HG03039 (cell line): ENCODE measurements around the gene MCM3AP.

Experiments
- ATAC-seq: cut with Tn5 transposase; IDR thresholded peaks from one replicate; pipeline ENCODE4 v1.9.1; 2021; ENCODE audit warnings: mild to moderate bottlenecking, moderate library complexity; ENCODE audit not compliant: unreplicated experiment

MCM3AP gene

GRCh38 chr21:46285206-46285661, at the start of gene MCM3AP:
Gene MCM3AP (minus strand): TSS chr21:46285611. CDS start chr21:46285286, 325 bp downstream.
- no peak for ATAC-seq

DNA sequence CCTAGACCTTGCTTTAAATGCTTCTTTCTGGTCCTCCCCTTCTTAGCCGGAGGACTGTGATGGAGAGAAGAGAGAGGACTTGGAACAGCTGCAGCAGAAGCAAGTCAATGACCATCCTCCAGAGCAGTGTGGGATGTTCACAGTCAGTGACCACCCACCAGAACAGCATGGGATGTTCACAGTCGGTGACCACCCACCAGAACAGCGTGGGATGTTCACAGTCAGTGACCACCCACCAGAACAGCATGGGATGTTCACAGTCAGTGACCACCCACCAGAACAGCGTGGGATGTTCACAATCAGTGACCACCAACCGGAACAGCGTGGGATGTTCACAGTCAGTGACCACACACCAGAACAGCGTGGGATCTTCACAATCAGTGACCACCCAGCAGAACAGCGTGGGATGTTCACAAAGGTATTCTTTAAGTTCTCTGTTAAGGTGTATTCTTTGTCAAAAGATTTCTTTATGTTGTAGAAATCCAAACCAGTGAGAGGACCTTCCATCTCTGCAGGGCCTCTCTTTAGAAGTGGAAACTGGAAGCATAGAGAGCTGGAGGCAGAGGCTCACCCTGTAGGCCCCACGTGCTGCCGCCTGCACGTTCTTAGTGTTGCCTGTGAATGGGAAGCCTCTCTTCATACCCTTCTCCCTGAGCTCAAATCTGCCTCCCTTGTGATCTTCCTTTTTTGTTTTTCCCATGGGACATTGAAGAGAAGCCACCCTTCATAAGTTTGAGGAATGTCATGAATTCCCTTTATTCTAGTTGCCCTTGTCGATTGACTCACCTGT, 49.1 kb upstream of the MCM3AP start:
- ATAC-seq, result no peak

DNA sequence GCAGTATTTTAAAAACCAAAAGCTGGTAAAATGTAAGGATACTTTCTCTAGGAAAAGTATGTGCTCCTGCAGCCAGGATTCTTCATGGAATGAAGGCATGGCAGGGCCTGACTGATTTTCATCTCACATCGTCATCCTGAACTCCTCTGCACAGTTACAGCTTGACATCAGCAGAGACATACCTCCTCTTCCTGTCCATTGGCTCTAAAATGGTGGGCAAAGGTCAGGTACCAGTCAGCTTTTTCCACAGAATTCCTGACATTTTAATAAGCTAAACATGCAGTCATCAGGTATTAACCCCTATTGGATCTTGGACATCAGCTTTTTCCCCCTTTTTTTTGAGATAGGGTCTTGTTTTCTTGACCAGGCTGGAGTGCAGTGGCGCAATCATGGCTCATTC, 44.4 kb upstream of the MCM3AP start:
- ATAC-seq, result no peak

GRCh38 chr21:46328151-46328550, 42.7 kb upstream of the MCM3AP start:
- no peak for ATAC-seq

DNA sequence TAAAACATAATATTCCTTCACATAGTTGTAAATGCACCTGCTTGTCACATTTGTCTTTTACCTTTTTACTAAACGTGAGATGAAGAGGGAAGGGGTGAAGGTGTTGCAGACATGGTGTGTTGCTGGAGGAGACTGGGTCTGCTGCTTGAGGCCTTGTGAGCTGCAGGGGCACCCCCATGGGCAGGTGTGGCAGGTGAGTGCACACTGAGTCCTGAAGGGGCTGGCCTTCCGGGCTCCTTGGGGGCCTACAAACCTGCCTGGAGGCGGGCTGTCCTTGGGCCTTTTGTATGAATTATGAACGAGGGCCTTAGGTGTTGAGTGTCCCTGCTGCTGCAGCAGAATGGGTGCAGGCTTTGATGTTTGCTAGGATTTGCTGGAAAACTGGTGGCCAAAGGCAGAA, 42.3 kb upstream of the MCM3AP start:
- ATAC-seq, result no peak

DNA sequence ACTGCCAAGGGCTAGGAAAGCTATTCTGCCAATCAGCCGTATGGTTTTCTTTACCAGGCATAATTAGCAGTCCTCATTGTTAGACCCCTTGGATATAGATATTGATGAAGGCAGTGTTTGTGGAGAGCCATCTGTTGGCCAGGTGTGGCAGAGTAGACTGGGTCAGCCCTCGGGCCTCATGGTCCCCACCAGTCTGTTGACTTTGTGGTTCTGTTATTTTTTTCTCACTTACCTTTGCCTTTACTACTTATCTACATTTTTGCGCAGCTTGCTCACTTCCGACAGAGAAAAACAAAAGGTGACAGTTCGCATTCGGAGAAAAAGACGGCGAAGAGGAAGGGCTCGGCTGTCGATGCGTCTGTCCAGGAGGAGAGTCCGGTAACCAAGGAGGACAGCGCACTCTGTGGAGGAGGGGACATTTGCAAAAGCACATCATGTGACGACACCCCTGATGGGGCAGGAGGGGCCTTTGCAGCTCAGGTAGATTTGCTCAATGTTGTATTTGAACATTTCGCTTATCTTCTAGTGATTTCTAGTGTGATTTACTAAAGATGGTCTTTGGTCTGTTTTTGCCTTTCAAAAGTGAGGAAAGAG, 40.8 kb upstream of the MCM3AP start:
- no peak for ATAC-seq

GRCh38 chr21:46325073-46325912, 39.9 kb upstream of the MCM3AP start:
- ATAC-seq, result no peak

- peak; percentile 46 for ATAC-seq
These were observed 39.1 kb upstream of the MCM3AP start for GRCh38 chr21:46324390-46325072.

DNA sequence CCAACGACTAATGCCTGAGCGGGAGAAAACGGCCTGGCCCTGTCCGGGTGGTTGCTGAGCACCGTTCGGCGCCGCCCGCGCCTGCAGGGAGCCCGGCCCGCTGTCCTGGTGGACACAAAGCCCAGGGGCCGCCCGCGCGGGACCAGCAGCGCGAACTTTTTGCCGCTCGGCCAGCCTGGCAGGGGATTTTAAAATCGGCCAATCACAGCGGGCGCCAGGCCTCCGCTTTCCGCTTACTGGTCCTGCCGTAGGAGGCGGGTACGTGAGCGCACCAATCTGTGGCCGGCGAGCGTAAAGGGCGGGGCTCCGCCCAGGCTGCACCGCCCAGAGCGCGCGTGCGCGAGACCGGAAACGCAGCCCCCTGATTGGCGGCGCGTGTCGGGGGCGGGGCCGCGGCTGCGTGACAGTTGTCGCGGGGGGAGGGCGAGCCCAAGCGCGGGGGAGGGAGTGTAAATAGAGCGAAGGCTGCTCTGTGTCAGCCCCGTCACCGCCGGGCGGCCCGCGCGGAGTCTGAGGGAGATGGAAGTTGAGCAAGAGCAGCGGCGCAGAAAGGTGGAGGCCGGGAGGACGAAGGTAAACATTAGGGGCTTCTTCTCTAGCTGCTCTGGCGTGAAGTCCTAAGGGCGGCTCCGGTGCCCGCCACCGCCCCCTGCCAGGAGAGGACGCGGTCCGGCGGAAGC, 38.4 kb upstream of the MCM3AP start, which contains the start of the genes C21orf58 and PCNT:
Gene C21orf58, minus strand, starts transcription at position 161 of the 680 bp plus-strand sequence. CDS start 1,132 bp downstream, outside the sequence.
Gene PCNT, plus strand, starts transcription at position 447 of the 680 bp plus-strand sequence. Its CDS starts 73 bp downstream, at position 520.
- ATAC-seq, result peak; percentile 79

GRCh38 chr21:46323227-46323709, 37.9 kb upstream of the MCM3AP start:
- ATAC-seq, result peak; percentile 5

DNA sequence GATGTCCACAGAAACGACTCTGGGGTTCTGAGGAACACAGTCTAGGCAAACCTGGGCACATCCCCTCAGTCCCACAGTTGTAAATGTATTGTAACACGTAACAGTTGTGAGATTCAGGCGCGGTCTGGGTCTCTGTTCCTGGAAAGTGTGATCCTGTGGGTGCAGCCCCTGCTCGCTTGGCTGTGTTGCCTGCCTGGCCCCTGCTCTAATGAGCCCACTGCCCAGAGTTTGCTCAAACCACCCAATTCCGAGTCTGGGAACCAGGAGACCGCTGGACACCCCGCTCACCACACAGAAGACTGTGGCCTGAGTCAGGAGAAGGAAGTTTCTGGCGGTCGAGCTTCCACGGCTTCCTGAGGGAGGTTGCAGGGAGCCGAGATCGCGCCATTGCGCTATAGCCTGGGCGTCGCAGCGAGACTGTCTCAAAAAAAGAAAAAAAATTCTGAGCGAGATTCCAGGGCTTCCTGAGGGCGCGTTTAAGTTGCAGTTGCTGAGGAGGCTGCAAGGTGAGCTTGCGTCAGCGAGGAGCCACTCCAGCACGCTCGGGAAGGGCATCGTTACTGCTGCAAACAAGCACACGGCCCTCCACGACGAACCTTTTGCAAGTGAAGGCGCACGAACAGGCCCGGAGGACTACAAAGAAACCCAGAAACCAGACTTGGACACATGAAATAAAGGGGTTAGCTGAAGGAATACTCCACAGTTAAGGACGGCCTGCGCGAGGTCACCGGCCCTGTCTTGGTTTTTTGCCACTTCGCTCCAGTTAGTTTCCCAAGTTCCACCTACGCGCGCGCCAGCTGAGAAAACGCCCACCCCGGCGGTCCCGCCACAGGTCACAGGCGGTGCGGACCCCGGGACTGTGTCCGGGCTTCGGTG, 37.2 kb upstream of the MCM3AP start:
- ATAC-seq, result no peak

- ATAC-seq, result no peak
These were observed 35.0 kb upstream of the MCM3AP start for GRCh38 chr21:46320331-46320801.

DNA sequence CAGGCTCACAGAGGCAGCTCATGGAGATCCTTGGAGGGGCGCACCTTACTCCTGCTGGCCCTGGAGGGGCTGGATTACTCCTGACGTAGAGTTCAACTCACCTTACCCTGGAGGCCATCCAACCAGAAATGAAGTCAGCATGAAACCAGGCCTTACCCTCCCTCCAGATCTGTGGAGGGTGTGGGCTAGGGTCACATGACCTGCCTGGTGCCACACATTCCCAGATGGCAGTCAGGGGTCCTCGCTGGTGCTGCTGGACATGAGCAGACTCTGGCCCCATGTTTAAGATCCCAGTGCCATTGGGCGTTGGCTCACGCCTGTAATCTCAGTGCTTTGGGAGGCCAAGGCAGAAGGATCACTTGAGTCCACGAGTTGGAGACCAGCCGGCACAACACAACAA, 33.8 kb upstream of the MCM3AP start:
- ATAC-seq, result no peak

GRCh38 chr21:46318464-46318845, 33.0 kb upstream of the MCM3AP start:
- ATAC-seq, result no peak

- no peak for ATAC-seq
These were observed 32.5 kb upstream of the MCM3AP start for GRCh38 chr21:46317710-46318463.

GRCh38 chr21:46316708-46317324, 31.4 kb upstream of the MCM3AP start:
- no peak for ATAC-seq

- ATAC-seq, result no peak
These were observed 29.1 kb upstream of the MCM3AP start for GRCh38 chr21:46314441-46315020.
